Bronchial epithelial cell (primary cell): ENCODE results near the gene SLC8A1. TPM values are rescaled to one million over a fixed set of nuclear protein-coding genes. Genes with fewer than 3 reads are reported as not detected.

Experiments used
- DNase-seq: peaks from one replicate; pipeline ENCODE4 v3.0.0-alpha.2; 2010; ENCODE audit warnings: low read depth
- FAIRE-seq: peaks from 2 replicates; lab custom pipeline; 2011; peaks lifted over from hg19 to GRCh38; lab: Jason Lieb, UNC
- H3K27me3 ChIP-seq: 2 replicates; pipeline ENCODE4 v1.5.1; 2011; ENCODE audit warnings: low read length; ENCODE audit not compliant: control insufficient read depth, insufficient read depth
- H3K36me3 ChIP-seq: 2 replicates; pipeline ENCODE4 v1.5.1; 2011; ENCODE audit warnings: low read length; ENCODE audit not compliant: control insufficient read depth, insufficient read depth
- H3K4me3 ChIP-seq: 2 replicates; pipeline ENCODE4 v1.5.1; 2011; ENCODE audit warnings: mild to moderate bottlenecking, low read depth, low read length, control low read depth
- CTCF ChIP-seq: IDR thresholded peaks from 2 replicates; pipeline ENCODE4 v1.5.1; 2011; ENCODE audit warnings: mild to moderate bottlenecking, moderate library complexity, low read length, control low read depth, inconsistent platforms; ENCODE audit not compliant: insufficient read depth, severe bottlenecking
- total RNA-seq: library from RNA; depleted of rRNA; stranded (reverse); fragments of >200 nt; gene quantifications from 2 replicates; pipeline ENCODE4 v1.2.1, GENCODE V29; 2014

The SLC8A1 gene
- total RNA-seq, 1 donor from 2014 or later = 3.7 TPM

- no peak for TF ChIP-seq CTCF
- no peak for FAIRE-seq
- no peaks in the 10 kb centered on the region for H3K27me3 ChIP-seq
Observed at GRCh38 chr2:40158781-40159180, 293.1 kb downstream of the SLC8A1 start.

DNA sequence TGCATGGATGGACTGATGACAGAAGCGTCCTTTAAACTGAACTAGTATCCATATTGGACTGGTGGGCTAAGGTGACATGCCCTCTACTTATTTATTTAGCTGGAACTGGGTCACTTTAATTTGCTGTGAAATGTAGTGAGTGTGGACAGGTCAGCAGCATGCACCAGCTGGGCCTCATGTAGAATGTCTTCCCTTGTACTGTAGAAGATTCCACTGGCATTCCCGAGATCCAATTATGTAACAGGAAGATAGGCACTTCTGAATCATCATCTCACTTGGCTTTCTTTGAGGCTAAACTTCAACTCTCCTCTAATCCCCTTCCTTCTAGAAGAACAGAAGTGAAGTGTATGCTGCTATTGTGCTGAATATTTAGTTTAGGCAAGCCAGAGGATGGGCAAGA, 296.2 kb downstream of the SLC8A1 start:
- no peak for TF ChIP-seq CTCF
- no peak for FAIRE-seq
- Histone ChIP-seq H3K4me3 (no peak overlapping the region), H3K27me3 (no peaks in the 10 kb centered on the region), H3K36me3 (no peaks in the 10 kb centered on the region)
- DNase-seq = no peak

More at GRCh38 chr2:40158781-40159180, 293.1 kb downstream of the SLC8A1 start:
- Histone ChIP-seq H3K4me3 (no peak overlapping the region), H3K36me3 (no peaks in the 10 kb centered on the region)
- no peak for DNase-seq

GRCh38 chr2:40150266-40150665, 301.6 kb downstream of the SLC8A1 start:
- Histone ChIP-seq H3K27me3 (no peaks in the 10 kb centered on the region), H3K4me3 (no peak overlapping the region), H3K36me3 (no peaks in the 10 kb centered on the region)
- FAIRE-seq (no peak), DNase-seq (no peak)
- no peak for TF ChIP-seq CTCF

DNA sequence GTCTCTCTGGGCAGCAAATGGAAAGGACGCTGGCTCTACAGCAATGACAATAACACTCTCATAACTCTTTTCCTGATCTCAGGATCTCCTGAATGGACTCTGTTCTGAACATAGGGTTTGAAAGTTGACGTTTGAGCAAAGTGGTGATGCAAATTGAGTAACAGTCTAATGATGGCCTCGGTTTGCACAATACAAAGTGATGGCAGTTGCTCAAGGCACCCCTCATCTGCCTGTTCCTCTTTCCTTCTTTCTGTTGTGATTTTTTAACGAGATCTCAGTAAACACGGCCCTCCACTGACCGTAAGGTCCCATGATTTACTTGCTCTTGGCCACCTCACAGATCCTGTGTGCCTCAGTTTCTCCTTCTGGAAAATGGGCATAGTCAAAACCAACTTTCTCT, 303.6 kb downstream of the SLC8A1 start:
- no peaks in the 10 kb centered on the region for H3K36me3 ChIP-seq
- TF ChIP-seq CTCF = no peak
- no peak for DNase-seq
- no peak for FAIRE-seq
- no peak overlapping the region for H3K4me3 ChIP-seq
- no peaks in the 10 kb centered on the region for H3K27me3 ChIP-seq

- FAIRE-seq (no peak), DNase-seq (no peak)
- TF ChIP-seq CTCF = no peak
- no peaks in the 10 kb centered on the region for H3K36me3 ChIP-seq
- no peak overlapping the region for H3K4me3 ChIP-seq
- H3K27me3 ChIP-seq = no peaks in the 10 kb centered on the region
Observed at GRCh38 chr2:40147360-40147759, 304.5 kb downstream of the SLC8A1 start.

- no peaks in the 10 kb centered on the region for H3K27me3 ChIP-seq
- DNase-seq (no peak), FAIRE-seq (no peak)
- TF ChIP-seq CTCF = no peak
- no peaks in the 10 kb centered on the region for H3K36me3 ChIP-seq
- no peak overlapping the region for H3K4me3 ChIP-seq
Observed at GRCh38 chr2:40144022-40144421, 307.9 kb downstream of the SLC8A1 start.
